GM12875 (cell line): ENCODE measurements around the gene GAS5.

Experiments used
- H3K4me3 ChIP-seq: one replicate; pipeline ENCODE4 v1.5.1; 2011; ENCODE audit warnings: low read depth, low read length, control low read depth
- CTCF ChIP-seq: IDR thresholded peaks from 2 replicates; pipeline ENCODE4 v1.5.1; 2011; ENCODE audit warnings: low read depth, mild to moderate bottlenecking, control low read depth, inconsistent platforms, low read length, moderate library complexity, borderline replicate concordance; ENCODE audit not compliant: insufficient read depth

Gene GAS5

GRCh38 chr1:173867753-173868265, at the start of gene GAS5:
GAS5 (minus strand) TSS chr1:173867989.
- no peak for TF ChIP-seq CTCF

GRCh38 chr1:173917149-173917548, 49.4 kb upstream of the GAS5 start, which contains the start of gene SERPINC1:
SERPINC1 (minus strand) TSS chr1:173917327; CDS start chr1:173917259, 68 bp downstream.
- no peak for TF ChIP-seq CTCF

More at GRCh38 chr1:173867753-173868265, at the start of gene GAS5:
- H3K4me3 ChIP-seq: peak within 1 kb of the TSS; percentile 82

GRCh38 chr1:173916667-173917066, 48.9 kb upstream of the GAS5 start:
- no peak overlapping the region for H3K4me3 ChIP-seq
- TF ChIP-seq CTCF: no peak

More at GRCh38 chr1:173917149-173917548, 49.4 kb upstream of the GAS5 start, which contains the start of gene SERPINC1:
- H3K4me3 ChIP-seq: no peak within 1 kb of the TSS

- no peak overlapping the region for H3K4me3 ChIP-seq
- no peak for TF ChIP-seq CTCF
These were observed 47.8 kb upstream of the GAS5 start for GRCh38 chr1:173915596-173915995.

GRCh38 chr1:173914366-173914871, 46.6 kb upstream of the GAS5 start:
- TF ChIP-seq CTCF: peak; percentile 78
- H3K4me3 ChIP-seq: no peak overlapping the region

GRCh38 chr1:173913111-173913510, 45.3 kb upstream of the GAS5 start:
- no peak overlapping the region for H3K4me3 ChIP-seq
- no peak for TF ChIP-seq CTCF

GRCh38 chr1:173903827-173904531, 36.2 kb upstream of the GAS5 start:
- TF ChIP-seq CTCF: no peak
- no peak overlapping the region for H3K4me3 ChIP-seq
